ENCODE measurements around the gene ANKIB1.

DNA sequence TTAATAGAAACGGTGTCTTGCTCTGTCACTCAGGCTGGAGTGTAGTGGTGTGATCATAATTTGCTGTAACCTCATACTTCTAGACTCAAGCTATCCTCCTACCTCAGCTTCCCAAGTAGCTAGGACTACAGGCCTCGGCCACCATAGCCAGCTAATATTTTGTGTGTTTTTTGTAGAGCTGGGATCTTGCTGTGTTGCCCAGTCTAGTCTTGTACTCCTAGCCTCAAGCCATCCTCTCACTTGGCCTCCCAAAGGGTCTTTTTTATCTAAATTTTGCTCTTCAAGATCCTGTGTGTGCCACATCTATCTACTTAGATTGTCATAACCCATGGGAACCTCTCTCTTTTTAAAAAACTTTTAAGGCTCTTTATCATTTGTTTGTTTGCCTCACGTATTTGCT lies 50.5 kb downstream of the ANKIB1 start:
- TF ChIP-seq, protein P1, sequence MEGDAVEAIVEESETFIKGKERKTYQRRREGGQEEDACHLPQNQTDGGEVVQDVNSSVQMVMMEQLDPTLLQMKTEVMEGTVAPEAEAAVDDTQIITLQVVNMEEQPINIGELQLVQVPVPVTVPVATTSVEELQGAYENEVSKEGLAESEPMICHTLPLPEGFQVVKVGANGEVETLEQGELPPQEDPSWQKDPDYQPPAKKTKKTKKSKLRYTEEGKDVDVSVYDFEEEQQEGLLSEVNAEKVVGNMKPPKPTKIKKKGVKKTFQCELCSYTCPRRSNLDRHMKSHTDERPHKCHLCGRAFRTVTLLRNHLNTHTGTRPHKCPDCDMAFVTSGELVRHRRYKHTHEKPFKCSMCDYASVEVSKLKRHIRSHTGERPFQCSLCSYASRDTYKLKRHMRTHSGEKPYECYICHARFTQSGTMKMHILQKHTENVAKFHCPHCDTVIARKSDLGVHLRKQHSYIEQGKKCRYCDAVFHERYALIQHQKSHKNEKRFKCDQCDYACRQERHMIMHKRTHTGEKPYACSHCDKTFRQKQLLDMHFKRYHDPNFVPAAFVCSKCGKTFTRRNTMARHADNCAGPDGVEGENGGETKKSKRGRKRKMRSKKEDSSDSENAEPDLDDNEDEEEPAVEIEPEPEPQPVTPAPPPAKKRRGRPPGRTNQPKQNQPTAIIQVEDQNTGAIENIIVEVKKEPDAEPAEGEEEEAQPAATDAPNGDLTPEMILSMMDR (IDR thresholded peaks at IDR 0.05; ENCODE audit: low read depth, low read length, missing input control): no peak
- TF ChIP-seq GABPA (IDR thresholded peaks at IDR 0.05 in 1 of 2, conservative IDR thresholded peaks at IDR 0.05 in 1 of 2): no peak
- TF ChIP-seq, protein P2, sequence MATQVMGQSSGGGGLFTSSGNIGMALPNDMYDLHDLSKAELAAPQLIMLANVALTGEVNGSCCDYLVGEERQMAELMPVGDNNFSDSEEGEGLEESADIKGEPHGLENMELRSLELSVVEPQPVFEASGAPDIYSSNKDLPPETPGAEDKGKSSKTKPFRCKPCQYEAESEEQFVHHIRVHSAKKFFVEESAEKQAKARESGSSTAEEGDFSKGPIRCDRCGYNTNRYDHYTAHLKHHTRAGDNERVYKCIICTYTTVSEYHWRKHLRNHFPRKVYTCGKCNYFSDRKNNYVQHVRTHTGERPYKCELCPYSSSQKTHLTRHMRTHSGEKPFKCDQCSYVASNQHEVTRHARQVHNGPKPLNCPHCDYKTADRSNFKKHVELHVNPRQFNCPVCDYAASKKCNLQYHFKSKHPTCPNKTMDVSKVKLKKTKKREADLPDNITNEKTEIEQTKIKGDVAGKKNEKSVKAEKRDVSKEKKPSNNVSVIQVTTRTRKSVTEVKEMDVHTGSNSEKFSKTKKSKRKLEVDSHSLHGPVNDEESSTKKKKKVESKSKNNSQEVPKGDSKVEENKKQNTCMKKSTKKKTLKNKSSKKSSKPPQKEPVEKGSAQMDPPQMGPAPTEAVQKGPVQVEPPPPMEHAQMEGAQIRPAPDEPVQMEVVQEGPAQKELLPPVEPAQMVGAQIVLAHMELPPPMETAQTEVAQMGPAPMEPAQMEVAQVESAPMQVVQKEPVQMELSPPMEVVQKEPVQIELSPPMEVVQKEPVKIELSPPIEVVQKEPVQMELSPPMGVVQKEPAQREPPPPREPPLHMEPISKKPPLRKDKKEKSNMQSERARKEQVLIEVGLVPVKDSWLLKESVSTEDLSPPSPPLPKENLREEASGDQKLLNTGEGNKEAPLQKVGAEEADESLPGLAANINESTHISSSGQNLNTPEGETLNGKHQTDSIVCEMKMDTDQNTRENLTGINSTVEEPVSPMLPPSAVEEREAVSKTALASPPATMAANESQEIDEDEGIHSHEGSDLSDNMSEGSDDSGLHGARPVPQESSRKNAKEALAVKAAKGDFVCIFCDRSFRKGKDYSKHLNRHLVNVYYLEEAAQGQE (IDR thresholded peaks at IDR 0.05): no peak
- no peak for TF ChIP-seq SP1 (IDR thresholded peaks at IDR 0.05)
- TF ChIP-seq YY1 (IDR thresholded peaks at IDR 0.05): no peak
- TF ChIP-seq JUND (IDR thresholded peaks at IDR 0.05): no peak
- no peak for TF ChIP-seq TAF1 (conservative IDR thresholded peaks at IDR 0.05)
- no peak for TF ChIP-seq EGR1 (IDR thresholded peaks at IDR 0.05; ENCODE audit: low read depth in 2 of 2)
- TF ChIP-seq, protein P3, sequence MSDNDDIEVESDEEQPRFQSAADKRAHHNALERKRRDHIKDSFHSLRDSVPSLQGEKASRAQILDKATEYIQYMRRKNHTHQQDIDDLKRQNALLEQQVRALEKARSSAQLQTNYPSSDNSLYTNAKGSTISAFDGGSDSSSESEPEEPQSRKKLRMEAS (IDR thresholded peaks at IDR 0.05): no peak
